ENCODE results near the gene C9orf72. TPM values are rescaled to one million over a fixed set of nuclear protein-coding genes. Genes with fewer than 3 reads are reported as not detected.
A peak's percentile ranks its signal among the peaks of the same experiment; 100 is the strongest.

Gene C9orf72
- total and polyA plus RNA-seq, 2 donors from 2014 or later = 5.6 to 16.1 TPM

- FAIRE-seq (no peak), DNase-seq (no peak)
- no peak overlapping the region for H3K4me3 ChIP-seq (ENCODE audit: low read length in 3 of 3)
- H3K27ac ChIP-seq (ENCODE audit: low read depth in 2 of 2, low read length in 2 of 2) = no peak overlapping the region
- H3K27me3 ChIP-seq (ENCODE audit: control insufficient read depth, insufficient read depth, low read length) = no peaks in the 10 kb centered on the region
- no peak for TF ChIP-seq CTCF (IDR thresholded peaks at IDR 0.05; ENCODE audit: borderline replicate concordance, extremely low read depth, insufficient read depth)
- no peak overlapping the region for H3K9ac ChIP-seq (ENCODE audit: low read length in 3 of 3)
- intact Hi-C loops (cut with DNase I) = no loop called here
- H3K9me3 ChIP-seq (ENCODE audit: control insufficient read depth in 2 of 3, insufficient read depth in 1 of 3, low read length in 3 of 3) = peaks cover 0 to 3% (median 0%) of the 10 kb centered on the region in 3 donors
- no peaks in the 10 kb centered on the region for H3K4me1 ChIP-seq (ENCODE audit: control insufficient read depth in 2 of 3, insufficient read depth in 2 of 3, low read depth in 1 of 3, low read length in 3 of 3)
- H3K36me3 ChIP-seq (ENCODE audit: control insufficient read depth in 2 of 3, insufficient read depth in 3 of 3, low read length in 3 of 3) = no peaks in the 10 kb centered on the region
Measured at GRCh38 chr9:27581826-27582225, 8.5 kb upstream of the C9orf72 start.

GRCh38 chr9:27573634-27574590 lies 631 bp upstream of the C9orf72 start:
- intact Hi-C loops (cut with DNase I) = no loop called here
- peak; percentile 95 for FAIRE-seq
- peak; percentile 97 to 99 (median 98) for DNase-seq
- H3K4me3 ChIP-seq (ENCODE audit: low read length in 3 of 3) = peak overlapping the region; percentile 85 to 94 (median 92)
- peaks cover 0 to 7% (median 3%) of the 10 kb centered on the region in 3 donors for H3K4me1 ChIP-seq (ENCODE audit: control insufficient read depth in 2 of 3, insufficient read depth in 2 of 3, low read depth in 1 of 3, low read length in 3 of 3)
- no peaks in the 10 kb centered on the region for H3K27me3 ChIP-seq (ENCODE audit: control insufficient read depth, insufficient read depth, low read length)
- no peak for TF ChIP-seq CTCF (IDR thresholded peaks at IDR 0.05; ENCODE audit: borderline replicate concordance, extremely low read depth, insufficient read depth)
- H3K9me3 ChIP-seq (ENCODE audit: control insufficient read depth in 2 of 3, insufficient read depth in 1 of 3, low read length in 3 of 3) = peaks cover 0 to 3% (median 0%) of the 10 kb centered on the region in 3 donors
- no peaks in the 10 kb centered on the region for H3K36me3 ChIP-seq (ENCODE audit: control insufficient read depth in 2 of 3, insufficient read depth in 3 of 3, low read length in 3 of 3)
- peak overlapping the region; percentile 74 to 93 (median 75) for H3K9ac ChIP-seq (ENCODE audit: low read length in 3 of 3)
- H3K27ac ChIP-seq (ENCODE audit: low read depth in 2 of 2, low read length in 2 of 2) = peak overlapping the region; percentile 93 to 95

GRCh38 chr9:27572566-27572917 lies 739 bp downstream of the C9orf72 start:
- peak overlapping the region; percentile 93 to 95 for H3K27ac ChIP-seq (ENCODE audit: low read depth in 2 of 2, low read length in 2 of 2)
- no peaks in the 10 kb centered on the region for H3K9me3 ChIP-seq (ENCODE audit: control insufficient read depth in 2 of 3, insufficient read depth in 1 of 3, low read length in 3 of 3)
- intact Hi-C loops (cut with DNase I) = no loop called here
- H3K36me3 ChIP-seq (ENCODE audit: control insufficient read depth in 2 of 3, insufficient read depth in 3 of 3, low read length in 3 of 3) = no peaks in the 10 kb centered on the region
- peak overlapping the region; percentile 64 to 80 (median 65) for H3K9ac ChIP-seq (ENCODE audit: low read length in 3 of 3)
- FAIRE-seq = no peak
- H3K4me3 ChIP-seq (ENCODE audit: low read length in 3 of 3) = peak overlapping the region; percentile 69 to 94 (median 92)
- H3K4me1 ChIP-seq (ENCODE audit: control insufficient read depth in 2 of 3, insufficient read depth in 2 of 3, low read depth in 1 of 3, low read length in 3 of 3) = peaks cover 0 to 7% (median 3%) of the 10 kb centered on the region in 3 donors
- peak in 3 of 5 donors; percentile 46 to 77 (median 77) for DNase-seq
- TF ChIP-seq CTCF (IDR thresholded peaks at IDR 0.05; ENCODE audit: borderline replicate concordance, extremely low read depth, insufficient read depth) = no peak
- H3K27me3 ChIP-seq (ENCODE audit: control insufficient read depth, insufficient read depth, low read length) = no peaks in the 10 kb centered on the region
